Activated CD4-positive, CD25-positive, alpha-beta regulatory T cell treated with anti-CD3 and anti-CD28 coated beads, Interleukin-2, amount 50 U/mL, for 16 hours (primary cell): ENCODE results near the gene ANKRD49.

Source experiments
- DNase-seq: peaks from one replicate; pipeline ENCODE4 v3.0.0-alpha.2; 2020; ENCODE audit warnings: low read depth, low spot score

Gene ANKRD49

DNA sequence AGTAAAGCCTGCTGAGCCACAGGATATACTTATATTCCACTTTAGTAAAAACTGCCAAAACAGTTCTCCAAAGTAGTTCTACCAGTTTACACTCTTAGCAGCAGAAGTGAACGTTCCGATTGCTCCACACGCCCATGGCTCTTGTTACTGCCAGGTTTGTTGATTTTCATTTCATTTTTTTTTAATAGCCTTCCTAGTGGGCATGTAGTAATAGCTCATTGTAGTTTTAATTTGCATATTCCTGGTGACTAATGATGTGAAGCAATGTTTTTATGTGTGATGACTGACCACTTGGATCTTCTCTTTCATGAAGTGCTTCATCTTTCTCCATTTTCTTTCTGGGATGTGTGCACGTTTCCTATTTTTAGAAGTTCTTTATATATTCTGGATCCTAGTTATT lies 13.7 kb downstream of the ANKRD49 start:
- DNase-seq = no peak

DNA sequence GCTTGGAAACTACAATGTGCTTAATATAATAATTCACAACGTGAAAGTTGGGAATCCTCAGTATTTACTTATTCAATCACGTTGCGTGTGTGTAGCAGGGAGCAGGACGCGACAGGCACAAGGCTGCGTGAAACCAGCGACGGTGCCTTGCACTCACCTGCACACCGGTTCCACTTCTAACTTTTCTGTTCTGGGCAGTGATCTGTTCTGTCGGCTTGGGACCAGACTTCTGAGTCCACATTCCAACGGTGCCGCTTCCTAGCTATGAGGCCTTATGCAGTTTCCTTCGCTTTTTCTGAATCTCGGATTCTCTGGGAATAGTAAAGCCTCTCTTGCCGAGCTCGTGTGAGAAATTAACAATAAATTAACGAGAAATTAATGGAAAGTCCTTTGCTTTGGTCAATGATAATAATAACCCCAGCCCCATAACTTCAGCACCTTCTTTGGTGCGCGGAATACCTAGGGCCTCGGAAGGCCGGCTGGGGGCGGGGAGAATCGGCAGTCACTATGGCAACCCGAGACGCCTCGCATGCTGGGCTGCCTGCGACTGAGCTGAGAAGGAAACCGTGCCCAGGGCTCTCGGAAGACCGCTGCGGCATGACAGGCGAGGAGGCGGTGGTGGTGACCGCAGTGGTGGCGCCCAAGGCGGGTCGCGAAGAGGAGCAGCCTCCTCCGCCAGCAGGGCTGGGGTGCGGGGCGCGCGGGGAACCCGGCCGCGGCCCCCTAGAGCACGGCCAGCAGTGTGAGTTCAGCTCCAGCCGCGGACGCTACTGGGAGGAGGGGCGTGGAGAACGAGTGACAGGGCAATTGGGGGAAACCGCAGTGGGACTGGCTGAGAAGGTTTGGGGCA lies 18.4 kb downstream of the ANKRD49 start, which contains the start of gene C11orf97:
TSS of gene C11orf97 (plus strand) at position 530 of the 850 bp plus-strand sequence. CDS start at position 598, 68 bp downstream.
- no peak for DNase-seq

DNA sequence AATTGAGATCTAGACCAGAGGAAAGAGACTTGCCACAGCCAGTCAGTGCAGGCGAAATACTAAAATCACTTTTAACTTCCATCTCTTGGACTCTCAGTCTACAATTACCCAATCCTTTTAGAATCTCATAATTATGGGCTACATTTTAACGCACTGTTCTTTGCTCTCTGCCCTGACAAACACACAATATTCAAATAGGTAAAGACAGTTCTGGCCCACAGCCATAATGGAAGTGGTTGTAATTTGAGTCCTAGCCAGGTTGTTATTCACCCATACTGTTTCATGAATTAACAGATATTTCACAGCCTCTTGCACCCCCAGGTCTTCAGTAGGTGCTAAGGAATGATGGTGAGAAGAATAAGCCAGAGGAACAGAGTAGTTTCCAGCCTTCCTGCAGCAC lies 19.3 kb downstream of the ANKRD49 start:
- DNase-seq = no peak

DNA sequence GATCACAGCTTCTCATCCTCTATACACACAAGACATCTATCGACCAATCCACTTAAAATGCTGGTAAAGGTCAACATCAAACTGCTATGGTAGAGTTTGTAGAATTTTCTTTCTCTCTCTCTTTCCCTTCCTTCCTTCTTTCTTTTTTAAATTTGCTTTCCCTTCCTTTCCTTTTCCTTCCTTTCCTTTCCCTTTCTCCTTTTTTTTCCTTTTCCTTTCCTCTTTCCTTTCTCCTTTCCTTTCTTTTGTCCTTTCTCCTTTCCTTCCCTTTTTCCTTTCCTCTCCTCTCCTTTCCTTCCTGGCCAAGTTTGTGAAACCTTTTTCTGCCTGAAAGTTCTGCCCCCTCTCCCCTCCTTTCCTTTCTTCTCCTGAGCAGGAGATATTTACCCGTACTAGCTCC lies 21.6 kb downstream of the ANKRD49 start:
- DNase-seq = no peak

DNA sequence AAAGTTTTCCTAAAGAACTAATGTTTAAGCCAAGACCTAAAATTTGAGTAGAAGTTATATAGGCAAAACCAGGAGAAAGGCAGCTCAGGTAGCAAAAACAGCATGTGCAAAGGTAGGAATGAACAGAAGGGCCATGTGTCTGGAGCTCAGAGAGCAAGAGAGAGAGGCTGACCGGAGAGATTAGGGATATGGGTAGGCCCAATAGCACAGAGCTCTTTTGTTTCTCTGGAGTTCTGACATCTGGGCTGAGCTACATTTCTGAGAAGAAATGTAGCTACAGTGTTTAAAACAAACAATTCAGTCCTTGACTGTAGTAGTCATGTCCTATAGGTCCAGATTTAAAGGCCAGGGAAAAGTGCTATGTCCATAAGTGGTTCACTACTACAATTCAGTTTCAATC lies 22.9 kb downstream of the ANKRD49 start:
- no peak for DNase-seq

DNA sequence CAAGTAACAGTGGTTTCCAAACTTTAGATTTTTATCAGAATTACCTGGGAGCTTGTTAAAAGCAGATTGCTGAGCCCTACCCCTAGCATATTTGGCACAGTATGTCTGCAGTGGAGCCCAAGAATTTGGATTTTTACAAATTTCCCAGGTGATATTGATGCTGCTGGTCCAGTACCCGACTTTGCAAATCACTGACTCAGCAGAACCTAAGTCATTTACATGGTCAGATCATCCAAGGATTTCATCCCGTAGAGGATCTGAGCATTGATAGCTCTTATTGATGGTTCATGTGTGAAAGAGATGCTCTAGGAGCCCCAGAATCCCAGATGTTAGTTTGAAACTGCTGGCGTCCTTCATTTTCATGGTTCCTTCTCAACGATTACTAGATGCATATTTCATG lies 24.5 kb downstream of the ANKRD49 start:
- DNase-seq = no peak

DNA sequence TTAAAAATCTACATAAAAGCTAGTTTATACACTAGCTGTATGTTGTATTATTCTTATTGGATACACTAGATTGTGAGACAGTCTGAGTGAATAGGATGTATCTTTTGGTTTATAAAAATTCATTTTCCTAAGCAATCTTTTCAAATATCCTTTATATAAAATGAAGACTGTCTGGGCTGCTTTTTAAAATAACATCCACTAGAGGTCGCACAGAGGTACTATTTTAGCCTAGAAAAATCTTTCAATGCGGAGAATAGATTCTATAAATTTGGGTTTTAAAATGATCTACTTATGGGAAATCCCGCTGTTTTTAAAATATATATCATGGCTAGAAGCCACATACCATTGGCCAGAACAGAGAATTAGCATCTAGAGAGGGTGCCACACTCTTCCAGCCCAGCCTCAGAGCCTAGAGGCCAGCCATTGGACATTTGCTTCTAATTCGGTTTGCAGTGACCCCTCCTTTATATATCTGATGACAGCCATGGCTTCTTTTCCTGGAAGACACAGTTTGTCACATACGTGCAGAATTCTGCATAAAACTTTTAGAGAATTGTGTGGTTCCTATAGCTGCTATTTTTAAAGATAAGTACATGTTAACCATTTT lies 25.8 kb downstream of the ANKRD49 start:
- no peak for DNase-seq

DNA sequence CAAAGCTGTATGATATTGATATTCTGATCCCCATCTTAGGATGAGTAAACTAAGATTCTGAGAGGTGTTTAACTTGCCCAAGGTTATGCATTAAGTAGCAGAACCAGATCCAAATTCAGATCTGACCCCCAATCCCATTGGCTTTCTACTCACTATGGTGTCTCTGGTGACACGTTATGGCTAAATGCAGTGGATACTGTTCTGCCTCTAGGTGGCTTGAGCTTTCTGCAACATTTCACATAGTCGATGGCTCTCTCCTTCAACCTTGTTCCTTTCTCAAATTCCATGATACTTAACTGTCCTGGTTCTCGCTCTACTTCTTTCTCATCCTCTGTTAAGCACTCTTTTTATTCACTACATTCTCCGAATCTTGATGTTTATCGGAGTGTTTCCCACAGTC lies 27.9 kb downstream of the ANKRD49 start:
- no peak for DNase-seq

DNA sequence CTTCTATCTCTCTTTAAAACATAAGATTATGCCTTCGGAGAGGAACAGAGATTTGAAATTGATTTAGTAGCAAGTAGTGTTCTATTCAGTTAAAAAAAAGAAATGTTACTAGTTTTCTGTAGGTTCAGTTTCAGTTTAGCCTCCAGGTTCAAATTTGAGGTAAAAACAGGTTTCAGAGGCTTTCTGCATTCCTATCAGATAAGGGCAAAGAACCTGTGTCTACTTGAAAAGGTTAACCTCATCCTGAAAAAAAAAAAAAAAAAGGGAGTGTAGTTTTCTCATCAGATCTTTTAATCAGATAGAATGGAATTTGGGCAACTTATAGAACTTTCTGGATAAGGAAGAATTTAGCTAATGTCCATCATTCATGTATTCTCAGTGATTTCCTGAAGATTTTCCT lies 30.6 kb downstream of the ANKRD49 start:
- DNase-seq = no peak

DNA sequence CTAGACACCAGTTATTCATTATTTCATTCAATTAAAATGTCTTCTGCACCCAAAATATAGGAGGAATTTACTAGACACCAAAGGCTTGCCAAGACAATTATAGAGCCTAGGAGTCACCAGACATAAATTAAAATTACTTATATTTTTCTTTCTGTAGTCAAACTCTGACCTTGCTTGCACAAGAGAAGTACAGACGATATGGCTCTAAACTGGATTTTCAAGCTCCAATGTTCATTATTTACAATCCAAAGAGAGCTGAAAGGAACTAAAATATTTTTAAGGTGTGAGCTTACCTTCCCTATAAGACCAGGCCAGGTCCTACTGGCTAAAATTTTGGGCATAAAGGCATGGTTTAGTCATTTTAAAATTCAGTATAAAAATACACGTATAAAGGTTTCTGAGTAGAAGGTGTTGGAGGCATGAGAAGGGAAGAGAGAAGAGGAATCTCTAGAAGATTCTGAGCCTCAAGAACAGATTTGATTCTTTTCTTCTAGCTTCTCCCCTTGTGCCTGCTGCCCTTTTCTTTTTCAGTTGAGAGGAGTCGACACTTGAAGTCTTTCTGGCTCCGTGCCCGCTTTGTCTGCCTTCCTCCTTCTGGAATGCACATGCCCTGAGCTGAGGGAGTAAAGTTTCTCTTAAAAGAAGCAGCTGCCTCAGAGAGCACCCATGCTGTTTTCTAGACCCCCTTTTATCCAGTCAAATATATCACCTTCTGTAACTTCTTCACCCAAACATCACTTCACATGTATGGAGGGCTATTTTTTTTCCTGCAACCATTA lies 32.0 kb downstream of the ANKRD49 start:
- DNase-seq = no peak

DNA sequence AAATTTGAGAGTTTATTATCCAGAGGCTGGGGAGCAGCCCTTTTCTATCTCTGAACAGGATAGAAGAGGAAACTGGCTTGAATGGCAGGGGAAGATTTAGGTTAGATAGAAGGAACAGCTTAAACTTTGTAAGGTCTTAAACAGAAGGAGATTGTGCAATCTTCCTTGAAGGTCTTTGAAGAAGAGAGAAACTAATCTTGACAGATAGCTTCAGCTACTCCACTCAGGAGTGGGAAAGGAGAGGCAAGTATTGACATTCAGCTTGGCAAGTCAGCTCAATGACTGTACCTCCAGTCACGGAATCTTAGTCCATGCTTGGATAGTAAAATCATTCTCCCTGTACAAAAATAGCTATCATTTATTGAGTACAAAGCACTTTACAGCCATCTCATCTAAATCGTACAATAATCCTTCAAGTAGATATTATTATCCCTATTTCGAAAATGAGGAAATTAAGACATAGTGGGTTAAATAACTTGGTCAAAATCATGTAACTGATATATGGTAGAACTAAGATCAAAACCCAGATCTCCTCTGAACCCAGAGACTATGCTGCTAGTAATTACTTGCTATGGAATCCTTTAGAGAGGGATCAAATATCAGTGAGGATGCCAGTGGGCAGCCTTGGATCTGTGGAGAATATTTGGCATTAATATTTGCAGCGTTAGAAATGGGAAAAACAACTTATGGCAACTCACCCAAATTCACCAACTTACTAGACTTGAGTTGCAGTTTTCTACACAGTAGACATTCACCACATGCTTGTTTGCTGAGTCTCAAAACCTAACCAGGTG lies 33.1 kb downstream of the ANKRD49 start:
- no peak for DNase-seq

DNA sequence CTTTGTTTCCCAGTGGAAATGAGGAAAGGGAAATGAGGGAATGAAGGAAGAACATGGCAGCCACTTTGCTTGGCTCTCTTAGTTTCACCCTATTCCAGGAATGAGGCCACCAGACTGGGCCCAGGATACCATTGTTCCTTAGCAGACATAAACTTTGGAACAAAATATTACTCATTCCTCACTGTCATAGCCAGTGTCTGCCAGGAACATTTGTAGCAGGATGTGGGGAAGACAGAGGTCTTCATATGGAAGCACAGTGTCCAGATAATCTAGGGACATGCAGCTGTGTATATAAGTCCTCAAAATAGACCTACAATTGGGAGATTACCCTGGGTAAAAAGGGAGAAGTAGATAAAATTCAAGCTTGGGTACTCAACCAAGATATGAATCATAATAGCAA lies 34.8 kb downstream of the ANKRD49 start:
- no peak for DNase-seq

DNA sequence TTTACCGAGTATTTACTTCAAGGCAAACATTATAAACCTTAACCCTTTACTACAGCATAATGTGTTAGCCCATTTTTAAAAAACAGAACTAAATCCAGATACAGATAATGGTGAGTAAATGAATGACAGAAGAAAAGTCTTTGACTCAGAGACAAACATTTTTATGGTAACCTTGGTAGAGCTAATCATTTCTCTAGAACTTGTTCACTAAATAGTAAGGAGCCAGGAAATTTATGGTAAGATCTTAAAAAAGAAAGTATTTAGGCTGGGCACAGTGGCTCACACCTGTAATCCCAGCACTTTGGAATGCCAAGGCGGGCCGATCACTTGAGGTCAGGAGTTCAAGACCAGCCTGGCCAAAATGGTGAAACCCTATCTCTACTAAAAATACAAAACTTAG lies 38.4 kb downstream of the ANKRD49 start:
- no peak for DNase-seq

DNA sequence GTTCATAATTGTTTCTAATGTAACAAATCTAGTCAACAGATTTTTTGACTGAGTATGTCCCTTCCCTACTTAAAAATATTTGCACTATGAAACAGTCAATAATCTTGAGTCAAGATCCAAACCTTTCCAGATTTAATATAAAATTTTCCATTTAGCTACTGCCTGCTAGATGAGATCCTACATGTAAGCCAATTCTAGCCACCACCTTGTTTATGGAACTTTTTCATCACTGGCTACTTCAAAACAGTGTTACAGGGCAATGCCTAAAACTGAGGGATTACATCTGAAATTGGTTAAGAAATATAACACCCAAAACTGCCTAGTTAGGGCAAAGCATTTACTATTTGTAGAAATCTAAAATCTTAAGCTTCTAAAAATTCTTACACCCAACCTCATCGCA lies 39.4 kb downstream of the ANKRD49 start:
- DNase-seq = no peak

DNA sequence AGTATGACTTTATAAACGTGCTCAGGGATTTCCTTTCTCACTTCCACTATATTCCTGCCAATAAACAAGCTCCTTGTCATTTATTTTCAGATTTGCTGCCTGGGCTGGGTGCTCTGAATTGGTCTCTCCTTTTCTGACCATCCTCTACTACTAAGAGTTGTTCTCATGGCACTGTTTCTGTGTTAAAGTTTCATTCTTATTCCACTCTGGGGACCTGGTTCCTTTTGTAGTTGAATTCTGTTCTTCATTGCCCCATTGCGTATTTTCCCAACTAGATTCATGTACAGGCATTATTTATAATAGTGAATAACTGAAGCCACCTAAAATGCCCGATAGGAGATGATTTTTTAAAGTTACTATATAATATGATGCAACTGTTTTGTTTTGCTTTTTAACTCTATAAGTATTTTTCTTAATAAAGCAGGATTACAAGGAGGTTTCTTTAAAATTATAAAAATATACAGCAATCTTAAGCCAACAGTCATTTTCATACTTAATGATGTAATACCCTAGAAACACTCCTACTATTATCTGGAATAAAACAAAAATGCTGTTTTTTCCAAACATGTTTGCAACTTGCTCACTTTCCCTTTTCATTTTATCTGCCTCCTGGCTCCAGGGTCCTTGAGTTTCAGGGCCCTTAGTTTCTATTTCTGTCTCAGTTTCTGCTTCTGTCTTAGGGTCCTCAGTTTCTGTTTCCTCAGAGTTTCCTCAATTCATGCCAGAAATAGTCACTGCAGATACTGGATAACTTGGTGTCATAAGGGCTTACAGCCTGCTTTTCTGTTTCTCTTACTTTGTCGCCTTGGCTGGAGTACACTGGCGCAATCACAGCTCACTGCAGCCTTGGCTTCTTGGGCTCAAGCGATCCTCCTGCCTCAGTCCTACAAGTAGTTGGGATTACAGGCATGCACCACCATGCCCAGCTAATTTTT lies 40.2 kb downstream of the ANKRD49 start:
- DNase-seq = no peak

DNA sequence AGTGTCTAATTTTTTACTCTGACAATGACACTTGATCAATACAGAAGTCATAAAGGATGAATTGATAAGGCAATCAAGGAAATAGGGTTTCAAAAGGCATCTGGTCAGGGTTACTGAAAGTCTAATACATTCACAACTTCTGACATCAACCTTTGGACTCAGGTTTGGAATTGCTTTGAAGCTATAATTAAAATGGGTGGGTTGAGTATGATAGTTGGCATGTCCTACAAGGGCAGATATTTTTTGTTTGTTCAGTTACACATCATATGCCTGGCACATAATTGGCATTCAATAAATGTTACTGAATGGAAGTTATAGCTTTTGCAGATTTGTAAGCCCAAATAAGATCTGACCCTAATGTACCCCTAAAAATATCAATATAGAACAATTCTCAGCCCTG lies 42.6 kb downstream of the ANKRD49 start:
- no peak for DNase-seq

DNA sequence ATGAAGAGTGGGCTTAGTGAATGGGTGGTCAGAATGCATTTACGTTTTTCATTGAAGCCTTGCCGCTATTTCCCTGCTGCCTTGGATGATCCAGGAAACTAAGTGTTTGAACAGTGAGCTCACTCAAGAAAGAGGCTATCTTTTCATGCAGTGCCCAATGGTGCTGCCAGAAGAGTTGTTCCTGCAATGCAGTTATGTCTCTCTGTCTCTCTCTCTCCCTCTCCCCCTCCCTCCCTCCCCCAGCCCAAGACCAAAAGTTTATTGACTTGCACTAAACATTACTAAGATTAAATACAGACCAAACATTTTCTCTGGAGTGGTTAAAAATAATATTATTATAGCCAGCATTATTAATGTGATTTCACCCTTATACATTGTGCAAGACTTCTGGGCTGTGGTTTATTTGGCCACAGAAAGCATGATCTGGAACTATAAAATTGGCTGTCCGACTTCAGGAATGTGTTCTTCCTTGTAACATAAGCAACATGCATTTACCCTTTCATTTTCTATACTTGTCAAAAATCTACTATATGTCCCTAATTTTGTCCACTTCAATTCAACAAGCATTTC lies 43.3 kb downstream of the ANKRD49 start:
- DNase-seq = no peak

DNA sequence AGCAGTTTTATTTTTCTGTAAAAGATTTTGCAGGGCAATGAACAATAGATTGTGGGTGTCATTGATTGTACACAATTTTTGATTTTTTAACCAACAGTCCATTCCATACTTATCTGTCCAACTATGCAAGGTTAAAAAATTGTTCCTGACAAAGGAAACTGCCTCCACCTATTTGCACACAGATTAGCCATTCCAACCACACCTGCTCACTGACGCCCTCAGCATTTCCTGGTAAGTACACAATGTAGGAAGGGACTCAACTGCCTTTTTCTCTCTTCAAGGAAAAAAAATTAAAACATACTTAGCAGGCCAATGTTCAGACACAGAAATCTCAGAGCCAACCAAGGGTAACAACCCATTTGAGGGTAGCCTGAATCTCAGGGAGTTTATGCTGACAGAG lies 45.6 kb downstream of the ANKRD49 start:
- DNase-seq = no peak

DNA sequence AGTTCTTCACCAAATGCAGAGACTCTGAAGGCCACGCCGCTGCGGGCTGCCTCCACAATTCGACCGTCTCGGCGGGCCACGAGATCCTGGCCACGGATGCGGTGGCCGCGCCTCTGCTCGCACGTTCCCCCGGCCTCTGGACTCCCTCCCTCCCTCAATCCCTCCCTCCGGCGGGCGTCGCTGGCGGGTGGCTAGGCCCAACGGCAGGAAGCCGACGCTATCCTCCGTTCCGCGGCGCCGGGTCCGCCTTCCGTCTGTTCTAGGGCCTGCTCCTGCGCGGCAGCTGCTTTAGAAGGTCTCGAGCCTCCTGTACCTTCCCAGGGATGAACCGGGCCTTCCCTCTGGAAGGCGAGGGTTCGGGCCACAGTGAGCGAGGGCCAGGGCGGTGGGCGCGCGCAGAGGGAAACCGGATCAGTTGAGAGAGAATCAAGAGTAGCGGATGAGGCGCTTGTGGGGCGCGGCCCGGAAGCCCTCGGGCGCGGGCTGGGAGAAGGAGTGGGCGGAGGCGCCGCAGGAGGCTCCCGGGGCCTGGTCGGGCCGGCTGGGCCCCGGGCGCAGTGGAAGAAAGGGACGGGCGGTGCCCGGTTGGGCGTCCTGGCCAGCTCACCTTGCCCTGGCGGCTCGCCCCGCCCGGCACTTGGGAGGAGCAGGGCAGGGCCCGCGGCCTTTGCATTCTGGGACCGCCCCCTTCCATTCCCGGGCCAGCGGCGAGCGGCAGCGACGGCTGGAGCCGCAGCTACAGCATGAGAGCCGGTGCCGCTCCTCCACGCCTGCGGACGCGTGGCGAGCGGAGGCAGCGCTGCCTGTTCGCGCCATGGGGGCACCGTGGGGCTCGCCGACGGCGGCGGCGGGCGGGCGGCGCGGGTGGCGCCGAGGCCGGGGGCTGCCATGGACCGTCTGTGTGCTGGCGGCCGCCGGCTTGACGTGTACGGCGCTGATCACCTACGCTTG lies 50.2 kb downstream of the ANKRD49 start, which contains the start of gene FUT4:
TSS of gene FUT4 (plus strand) at position 227 of the 951 bp plus-strand sequence. CDS start at position 440, 213 bp downstream.
- DNase-seq = peak; percentile 28
